ENCODE results near the gene PRMT5. TPM values are rescaled to one million over a fixed set of nuclear protein-coding genes. Genes with fewer than 3 reads are reported as not detected.

PRMT5 gene
- total RNA-seq, 1 donor from 2014 or later, result 91.6 TPM

DNA sequence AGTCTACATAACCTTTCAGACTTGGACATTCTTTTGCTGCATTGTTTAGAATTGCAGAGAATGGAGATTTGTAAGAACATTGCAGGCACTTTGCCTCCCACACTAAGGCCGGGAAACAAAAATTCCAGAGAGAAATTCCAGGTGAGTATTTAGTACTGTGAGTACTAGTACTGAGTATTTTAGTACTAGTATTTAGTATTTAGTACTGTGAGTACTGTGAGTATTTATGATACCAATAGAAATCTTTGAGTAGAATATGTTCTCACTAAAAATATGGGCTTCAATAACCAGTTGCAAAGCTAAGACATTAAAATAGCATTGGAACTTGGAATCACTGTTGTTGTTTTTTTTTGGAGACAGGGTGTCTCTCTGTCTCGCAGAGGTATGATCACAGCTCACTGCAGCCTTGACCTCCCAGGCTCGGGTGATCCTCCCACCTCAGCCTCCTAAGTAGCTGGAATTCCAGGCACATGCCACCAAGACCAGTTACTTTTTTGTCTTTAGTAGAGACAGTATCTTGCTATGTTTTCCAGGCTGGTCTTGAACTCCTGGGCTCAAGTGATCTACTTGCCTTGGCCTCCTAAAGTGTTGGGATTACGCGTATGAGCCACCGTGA is 33.0 kb upstream of the PRMT5 start:
- DNase-seq (ENCODE audit: low read depth), result no peak
- no peak for FAIRE-seq
- H3K36me3 Mint-ChIP-seq (ENCODE audit: low read depth, unreplicated experiment), result peaks cover 3% of the 10 kb centered on the region
- no peaks in the 10 kb centered on the region for H3K9me3 Mint-ChIP-seq (ENCODE audit: unreplicated experiment)
- Histone ChIP-seq H3K79me2 (ENCODE audit: insufficient read depth, low read length) (no peaks in the 10 kb centered on the region), H3K4me1 (ENCODE audit: insufficient read depth, low read length) (no peaks in the 10 kb centered on the region), H3K27ac (ENCODE audit: low read depth, low read length) (no peak overlapping the region), H4K20me1 (ENCODE audit: insufficient read depth, low read length) (no peaks in the 10 kb centered on the region), H2AFZ (ENCODE audit: low read depth, low read length) (no peak overlapping the region), H3K4me2 (ENCODE audit: low read length) (no peak overlapping the region), H3K9me3 (ENCODE audit: insufficient read depth, low read depth, low read length) (no peaks in the 10 kb centered on the region), H3K9ac (ENCODE audit: low read length) (no peak overlapping the region), H3K27me3 (ENCODE audit: insufficient read depth, low read length) (no peaks in the 10 kb centered on the region), H3K4me3 (ENCODE audit: insufficient read depth, low read depth, low read length) (no peak overlapping the region), H3K36me3 (ENCODE audit: insufficient read depth, low read length) (no peaks in the 10 kb centered on the region)
- H3K27ac Mint-ChIP-seq (ENCODE audit: unreplicated experiment), result no peak overlapping the region
- H3K4me3 Mint-ChIP-seq (ENCODE audit: unreplicated experiment), result no peak overlapping the region
- H3K4me1 Mint-ChIP-seq (ENCODE audit: low read depth, unreplicated experiment), result peaks cover 1% of the 10 kb centered on the region
- H3K27me3 Mint-ChIP-seq (ENCODE audit: low read depth, unreplicated experiment), result no peaks in the 10 kb centered on the region
- TF ChIP-seq, protein P1, sequence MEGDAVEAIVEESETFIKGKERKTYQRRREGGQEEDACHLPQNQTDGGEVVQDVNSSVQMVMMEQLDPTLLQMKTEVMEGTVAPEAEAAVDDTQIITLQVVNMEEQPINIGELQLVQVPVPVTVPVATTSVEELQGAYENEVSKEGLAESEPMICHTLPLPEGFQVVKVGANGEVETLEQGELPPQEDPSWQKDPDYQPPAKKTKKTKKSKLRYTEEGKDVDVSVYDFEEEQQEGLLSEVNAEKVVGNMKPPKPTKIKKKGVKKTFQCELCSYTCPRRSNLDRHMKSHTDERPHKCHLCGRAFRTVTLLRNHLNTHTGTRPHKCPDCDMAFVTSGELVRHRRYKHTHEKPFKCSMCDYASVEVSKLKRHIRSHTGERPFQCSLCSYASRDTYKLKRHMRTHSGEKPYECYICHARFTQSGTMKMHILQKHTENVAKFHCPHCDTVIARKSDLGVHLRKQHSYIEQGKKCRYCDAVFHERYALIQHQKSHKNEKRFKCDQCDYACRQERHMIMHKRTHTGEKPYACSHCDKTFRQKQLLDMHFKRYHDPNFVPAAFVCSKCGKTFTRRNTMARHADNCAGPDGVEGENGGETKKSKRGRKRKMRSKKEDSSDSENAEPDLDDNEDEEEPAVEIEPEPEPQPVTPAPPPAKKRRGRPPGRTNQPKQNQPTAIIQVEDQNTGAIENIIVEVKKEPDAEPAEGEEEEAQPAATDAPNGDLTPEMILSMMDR (IDR thresholded peaks at IDR 0.05; ENCODE audit: insufficient read depth, low read depth, low read length), result no peak
- TF ChIP-seq EZH2 (IDR thresholded peaks at IDR 0.05; ENCODE audit: insufficient read depth, low read length), result no peak

DNA sequence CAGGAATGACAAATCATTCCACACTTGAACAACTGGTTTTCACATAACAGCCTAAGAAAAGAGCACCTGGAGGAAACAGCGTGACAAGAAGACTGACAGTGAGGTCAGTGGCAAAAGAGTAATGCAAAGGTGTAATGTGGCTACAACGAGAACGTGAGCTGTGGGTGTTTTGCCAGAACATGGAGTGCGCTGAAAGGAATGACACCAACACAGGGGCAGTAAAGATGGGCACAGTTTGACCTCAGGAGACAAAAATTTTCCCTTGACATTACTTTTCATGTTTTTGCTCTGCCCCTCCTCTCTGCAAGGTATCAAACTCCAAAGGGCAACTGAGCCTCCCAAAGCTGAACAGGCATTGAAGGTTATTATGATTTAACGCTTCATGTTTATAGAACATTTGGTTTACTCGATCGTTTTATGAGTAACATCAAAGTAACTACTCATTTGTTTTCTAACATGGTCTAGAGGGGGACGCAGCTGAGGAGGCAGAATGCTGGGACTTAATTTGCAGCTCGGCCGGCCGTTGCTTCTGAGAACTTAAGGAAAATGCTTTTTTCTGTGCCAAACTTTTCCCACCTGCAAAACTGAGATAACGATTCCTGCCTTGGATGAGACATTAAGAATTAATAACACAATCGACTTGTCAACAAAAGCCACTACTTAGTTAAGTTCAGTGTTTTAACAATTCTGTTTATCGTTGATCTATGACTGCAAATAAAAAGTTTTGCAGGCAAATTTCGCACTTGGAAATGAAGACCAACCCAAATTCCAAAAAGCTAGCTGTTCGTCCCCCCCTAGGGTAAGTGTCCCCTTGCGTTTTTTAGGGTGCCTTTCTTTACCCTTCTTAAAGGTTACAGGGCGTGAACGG is 26.8 kb upstream of the PRMT5 start:
- Histone ChIP-seq H3K4me1 (ENCODE audit: insufficient read depth, low read length) (peaks cover 10% of the 10 kb centered on the region), H4K20me1 (ENCODE audit: insufficient read depth, low read length) (no peaks in the 10 kb centered on the region), H2AFZ (ENCODE audit: low read depth, low read length) (peak overlapping the region; percentile 65), H3K9ac (ENCODE audit: low read length) (peak overlapping the region; percentile 82), H3K36me3 (ENCODE audit: insufficient read depth, low read length) (no peaks in the 10 kb centered on the region), H3K4me3 (ENCODE audit: insufficient read depth, low read depth, low read length) (peak overlapping the region; percentile 73), H3K27ac (ENCODE audit: low read depth, low read length) (peak overlapping the region; percentile 76), H3K27me3 (ENCODE audit: insufficient read depth, low read length) (no peaks in the 10 kb centered on the region), H3K9me3 (ENCODE audit: insufficient read depth, low read depth, low read length) (no peaks in the 10 kb centered on the region), H3K79me2 (ENCODE audit: insufficient read depth, low read length) (no peaks in the 10 kb centered on the region), H3K4me2 (ENCODE audit: low read length) (peak overlapping the region; percentile 94)
- DNase-seq (ENCODE audit: low read depth) (peak; percentile 10), FAIRE-seq (no peak)
- no peaks in the 10 kb centered on the region for H3K9me3 Mint-ChIP-seq (ENCODE audit: unreplicated experiment)
- no peaks in the 10 kb centered on the region for H3K27me3 Mint-ChIP-seq (ENCODE audit: low read depth, unreplicated experiment)
- peak overlapping the region; percentile 90 for H3K27ac Mint-ChIP-seq (ENCODE audit: unreplicated experiment)
- peak overlapping the region; percentile 91 for H3K4me3 Mint-ChIP-seq (ENCODE audit: unreplicated experiment)
- peaks cover 9% of the 10 kb centered on the region for H3K4me1 Mint-ChIP-seq (ENCODE audit: low read depth, unreplicated experiment)
- TF ChIP-seq, protein P1 (IDR thresholded peaks at IDR 0.05; ENCODE audit: insufficient read depth, low read depth, low read length), result no peak
- no peak for TF ChIP-seq EZH2 (IDR thresholded peaks at IDR 0.05; ENCODE audit: insufficient read depth, low read length)
- peaks cover 5% of the 10 kb centered on the region for H3K36me3 Mint-ChIP-seq (ENCODE audit: low read depth, unreplicated experiment)
